ENCODE data around the gene DNAJA4. TPM values are rescaled to one million over a fixed set of nuclear protein-coding genes. Genes with fewer than 3 reads are reported as not detected.

The DNAJA4 gene
- 5.6 and 6.1 TPM in 2 replicates for total RNA-seq

GRCh38 chr15:78264304-78265136 lies at the start of gene DNAJA4:
Gene DNAJA4 (plus strand): TSS chr15:78264562. CDS start chr15:78264764, 202 bp downstream.

GRCh38 chr15:78234515-78235040 lies 29.8 kb upstream of the DNAJA4 start, which contains the start of gene ACSBG1:
Gene ACSBG1 (minus strand): TSS chr15:78234565. CDS start chr15:78234501, 64 bp downstream.

GRCh38 chr15:78299101-78299930 lies 35.0 kb downstream of the DNAJA4 start, which contains the start of gene SKIC8:
Gene SKIC8 (minus strand): TSS chr15:78299609. CDS start chr15:78295686, 3,923 bp downstream.

Other genes starting within 250 kb of the DNAJA4 start
- gene TBC1D2B, start 186.9 kb upstream of the DNAJA4 start, total RNA-seq, result 15.9 and 20.9 TPM in 2 replicates
- gene SH2D7, start 172.0 kb upstream of the DNAJA4 start, total RNA-seq, result not detected in 2 replicates
- 4.5 and 9.4 TPM in 2 replicates for gene CIB2, start 133.1 kb upstream of the DNAJA4 start, total RNA-seq
- 43.4 and 54.6 TPM in 2 replicates for gene IDH3A, start 115.2 kb upstream of the DNAJA4 start, total RNA-seq
- gene ACSBG1, start 30.0 kb upstream of the DNAJA4 start, total RNA-seq, result not detected in 2 replicates
- gene SKIC8, start 35.0 kb downstream of the DNAJA4 start, total RNA-seq, result 76.2 and 80.5 TPM in 2 replicates
- not detected in 2 replicates for gene CRABP1, start 75.8 kb downstream of the DNAJA4 start, total RNA-seq
- 13.7 and 15.9 TPM in 2 replicates for gene IREB2, start 173.7 kb downstream of the DNAJA4 start, total RNA-seq
- gene HYKK, start 243.0 kb downstream of the DNAJA4 start, total RNA-seq, result 1.8 and 4.5 TPM in 2 replicates

Data from airway epithelial cell (primary cell).